Osteocyte (in vitro differentiated cells): Measurements from ENCODE around the gene CXorf38. TPM values are rescaled to one million over a fixed set of nuclear protein-coding genes. Genes with fewer than 3 reads are reported as not detected.

Source experiments
- DNase-seq: peaks from one replicate; pipeline ENCODE4 v3.0.0; 2021; ENCODE audit warnings: mixed read lengths; ENCODE audit not compliant: unreplicated experiment; ENCODE audit errors: extremely low spot score
- H3K27ac Mint-ChIP-seq: one replicate; pipeline ENCODE4 v1.8.0; 2021; ENCODE audit warnings: mild to moderate bottlenecking, mixed read lengths; ENCODE audit not compliant: unreplicated experiment
- H3K27me3 Mint-ChIP-seq: one replicate; pipeline ENCODE4 v1.8.0; 2021; ENCODE audit warnings: mixed read lengths; ENCODE audit not compliant: unreplicated experiment
- H3K36me3 Mint-ChIP-seq: one replicate; pipeline ENCODE4 v1.8.0; 2021; ENCODE audit warnings: mixed read lengths; ENCODE audit not compliant: unreplicated experiment
- H3K4me1 Mint-ChIP-seq: one replicate; pipeline ENCODE4 v1.8.0; 2021; ENCODE audit warnings: mixed read lengths; ENCODE audit not compliant: unreplicated experiment
- H3K4me3 Mint-ChIP-seq: one replicate; pipeline ENCODE4 v1.8.0; 2021; ENCODE audit warnings: mild to moderate bottlenecking, moderate library complexity, mixed read lengths; ENCODE audit not compliant: unreplicated experiment
- H3K9me3 Mint-ChIP-seq: one replicate; pipeline ENCODE4 v1.8.0; 2021; ENCODE audit warnings: mixed read lengths; ENCODE audit not compliant: unreplicated experiment
- total RNA-seq: library from RNA; stranded (reverse); gene quantifications from 2 replicates; pipeline ENCODE4 v1.2.1, GENCODE V29; 2021
- TF ChIP-seq, protein P1 (sequence below): fragments of 200-600 bp; sonication (generic); IDR thresholded peaks from 2 replicates; pipeline ENCODE4 v1.5.0; 2021; ENCODE audit warnings: antibody characterized with exemption, mild to moderate bottlenecking, moderate library complexity

CXorf38 gene
- total RNA-seq, 1 donor from 2014 or later = 9.9 TPM

DNA sequence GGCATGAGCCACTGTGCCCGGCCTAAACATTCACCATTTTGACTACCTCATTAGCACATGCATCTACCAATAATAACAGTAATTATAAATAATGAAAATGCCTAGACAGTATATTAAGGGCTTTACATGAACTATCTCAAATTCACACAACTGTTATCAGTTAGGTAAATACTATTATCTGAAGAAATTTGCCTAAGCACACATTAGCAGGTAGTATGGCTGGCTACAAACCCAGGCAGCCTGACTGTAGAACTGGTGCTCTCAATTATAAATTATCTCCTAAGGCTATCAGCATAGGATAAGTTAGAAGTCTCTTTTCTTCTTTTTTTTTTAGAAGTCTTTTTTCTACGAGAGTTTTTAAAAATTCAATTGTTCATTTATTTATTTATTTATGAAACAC is 14.1 kb upstream of the CXorf38 start:
- no peaks in the 10 kb centered on the region for H3K27me3 Mint-ChIP-seq
- DNase-seq = no peak
- H3K27ac Mint-ChIP-seq = no peak overlapping the region
- H3K4me3 Mint-ChIP-seq = no peak overlapping the region
- no peaks in the 10 kb centered on the region for H3K9me3 Mint-ChIP-seq
- no peaks in the 10 kb centered on the region for H3K4me1 Mint-ChIP-seq
- TF ChIP-seq, protein P1, sequence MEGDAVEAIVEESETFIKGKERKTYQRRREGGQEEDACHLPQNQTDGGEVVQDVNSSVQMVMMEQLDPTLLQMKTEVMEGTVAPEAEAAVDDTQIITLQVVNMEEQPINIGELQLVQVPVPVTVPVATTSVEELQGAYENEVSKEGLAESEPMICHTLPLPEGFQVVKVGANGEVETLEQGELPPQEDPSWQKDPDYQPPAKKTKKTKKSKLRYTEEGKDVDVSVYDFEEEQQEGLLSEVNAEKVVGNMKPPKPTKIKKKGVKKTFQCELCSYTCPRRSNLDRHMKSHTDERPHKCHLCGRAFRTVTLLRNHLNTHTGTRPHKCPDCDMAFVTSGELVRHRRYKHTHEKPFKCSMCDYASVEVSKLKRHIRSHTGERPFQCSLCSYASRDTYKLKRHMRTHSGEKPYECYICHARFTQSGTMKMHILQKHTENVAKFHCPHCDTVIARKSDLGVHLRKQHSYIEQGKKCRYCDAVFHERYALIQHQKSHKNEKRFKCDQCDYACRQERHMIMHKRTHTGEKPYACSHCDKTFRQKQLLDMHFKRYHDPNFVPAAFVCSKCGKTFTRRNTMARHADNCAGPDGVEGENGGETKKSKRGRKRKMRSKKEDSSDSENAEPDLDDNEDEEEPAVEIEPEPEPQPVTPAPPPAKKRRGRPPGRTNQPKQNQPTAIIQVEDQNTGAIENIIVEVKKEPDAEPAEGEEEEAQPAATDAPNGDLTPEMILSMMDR = no peak
- peaks cover 10% of the 10 kb centered on the region for H3K36me3 Mint-ChIP-seq

DNA sequence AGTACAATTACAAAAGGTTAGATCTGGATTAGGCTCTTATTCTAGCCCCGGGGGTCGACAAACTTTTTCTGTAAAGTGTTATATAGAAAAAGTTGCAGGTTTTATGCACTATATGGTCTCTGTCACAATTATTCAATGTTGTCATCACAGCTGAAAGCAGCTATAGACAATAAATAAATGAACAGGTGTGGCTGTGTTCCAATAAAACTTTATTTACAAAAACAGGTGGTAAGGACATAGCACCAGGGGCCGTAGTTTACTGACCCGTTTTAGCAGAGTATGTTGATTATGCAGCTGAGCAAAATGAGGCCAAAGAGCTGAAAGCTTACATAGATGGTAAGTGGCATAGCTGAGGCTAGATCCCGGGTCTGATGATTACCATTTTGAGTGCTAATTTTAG is 13.0 kb upstream of the CXorf38 start:
- Mint-ChIP-seq H3K9me3 (no peaks in the 10 kb centered on the region), H3K36me3 (peaks cover 5% of the 10 kb centered on the region), H3K4me1 (no peaks in the 10 kb centered on the region), H3K27ac (no peak overlapping the region), H3K4me3 (no peak overlapping the region), H3K27me3 (no peaks in the 10 kb centered on the region)
- TF ChIP-seq, protein P1 = no peak
- DNase-seq = no peak

DNA sequence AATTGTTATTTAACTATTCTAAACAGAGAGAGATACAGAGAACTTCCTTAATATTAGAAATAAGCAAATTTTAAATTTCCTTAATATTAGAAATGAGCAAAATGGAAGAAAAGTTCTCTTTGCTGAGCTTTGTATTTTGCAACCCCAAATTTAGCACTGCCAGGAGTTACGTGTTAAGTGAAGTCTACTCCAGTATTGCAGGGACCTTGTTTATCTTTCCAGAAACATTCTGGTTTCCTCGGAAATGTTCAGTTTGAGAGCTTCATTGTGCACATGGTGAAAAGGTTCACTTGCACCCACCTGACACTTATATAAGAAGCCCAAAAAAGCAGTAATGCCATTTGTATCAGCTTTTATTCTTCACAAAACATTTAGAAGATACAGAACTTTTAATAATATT is 6.2 kb upstream of the CXorf38 start:
- Mint-ChIP-seq H3K27ac (no peak overlapping the region), H3K9me3 (no peaks in the 10 kb centered on the region), H3K27me3 (no peaks in the 10 kb centered on the region), H3K4me1 (no peaks in the 10 kb centered on the region), H3K36me3 (peaks cover 4% of the 10 kb centered on the region), H3K4me3 (no peak overlapping the region)
- TF ChIP-seq, protein P1 = no peak
- DNase-seq = no peak

DNA sequence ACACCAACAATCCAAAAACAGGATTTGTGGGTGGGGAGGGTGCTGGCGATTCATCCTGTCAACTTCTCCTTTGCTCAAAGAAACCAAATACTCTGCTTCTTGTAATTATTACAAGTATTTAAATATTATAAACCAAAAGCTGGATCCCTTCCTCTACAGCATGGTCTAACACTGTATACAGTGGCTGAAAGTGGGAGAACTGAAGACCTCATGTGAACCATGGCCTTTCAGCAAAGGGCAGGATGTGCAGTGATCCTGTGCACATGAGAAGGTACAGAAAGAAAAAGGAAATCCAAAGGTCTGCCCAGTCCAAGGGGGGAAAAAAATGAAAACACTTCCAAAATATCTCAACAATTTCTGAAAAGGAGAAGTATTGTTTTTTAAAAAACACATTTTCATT is 5.3 kb upstream of the CXorf38 start:
- Mint-ChIP-seq H3K9me3 (no peaks in the 10 kb centered on the region), H3K27ac (no peak overlapping the region)

DNA sequence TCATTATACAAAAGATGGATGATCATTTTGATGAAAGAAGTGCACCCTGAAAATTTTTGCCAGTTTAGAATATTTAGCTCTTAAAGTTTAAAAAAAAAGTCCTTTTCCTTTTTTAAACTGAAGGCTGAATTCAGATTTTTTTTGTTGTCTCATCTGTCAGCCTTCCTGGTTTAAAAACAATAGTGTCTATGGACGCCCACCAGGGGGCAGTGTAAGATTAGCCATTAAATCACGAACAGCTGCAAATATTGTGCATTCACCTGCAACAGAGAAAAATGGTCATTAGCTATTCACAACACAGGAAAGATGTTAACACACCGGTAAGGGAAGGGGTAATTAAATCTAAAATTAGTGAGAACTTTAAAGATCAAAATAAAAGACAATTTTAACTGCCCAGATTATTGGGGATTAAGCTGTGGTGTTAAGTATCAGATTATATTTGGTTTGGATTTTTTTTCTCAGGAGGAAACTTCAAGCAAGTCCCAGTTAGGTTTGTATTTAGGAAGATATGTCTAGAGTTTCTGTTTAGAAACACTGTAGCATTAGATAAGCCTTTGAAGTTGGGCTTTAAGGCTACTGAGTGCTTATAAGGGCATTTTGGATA is 4.4 kb upstream of the CXorf38 start:
- no peak for DNase-seq
- Mint-ChIP-seq H3K36me3 (peaks cover 4% of the 10 kb centered on the region), H3K4me1 (peaks cover 4% of the 10 kb centered on the region), H3K27me3 (no peaks in the 10 kb centered on the region), H3K4me3 (no peak overlapping the region), H3K9me3 (no peaks in the 10 kb centered on the region), H3K27ac (no peak overlapping the region)
- TF ChIP-seq, protein P1 = peak; percentile 84

More for the DNA sequence above, 5.3 kb upstream of the CXorf38 start:
- no peaks in the 10 kb centered on the region for H3K27me3 Mint-ChIP-seq
- TF ChIP-seq, protein P1 = no peak
- H3K4me1 Mint-ChIP-seq = peaks cover 2% of the 10 kb centered on the region
- peaks cover 4% of the 10 kb centered on the region for H3K36me3 Mint-ChIP-seq
- H3K4me3 Mint-ChIP-seq = no peak overlapping the region
- no peak for DNase-seq
